Endometrium (tissue), 2 donors: ENCODE measurements around the gene FERMT3.

Source experiments
- FAIRE-seq: peaks from 2 replicates; lab custom pipeline; 2012; peaks lifted over from hg19 to GRCh38; lab: Jason Lieb, UNC
- donor health status: control.
- donor health status: control.

FERMT3 gene

GRCh38 chr11:64249563-64250414 lies 43.3 kb downstream of the FERMT3 start:
- no peak for FAIRE-seq

- no peak for FAIRE-seq
Observed at GRCh38 chr11:64250415-64251015, 44.0 kb downstream of the FERMT3 start.

- FAIRE-seq, result no peak
Observed at GRCh38 chr11:64251016-64251752, 44.7 kb downstream of the FERMT3 start, which contains the start of gene PLCB3. TSS of gene PLCB3 (plus strand) at chr11:64251530. CDS start at chr11:64251650, 120 bp downstream.

GRCh38 chr11:64251753-64252002 lies 45.2 kb downstream of the FERMT3 start:
- FAIRE-seq, result no peak

GRCh38 chr11:64252003-64252872 lies 45.7 kb downstream of the FERMT3 start:
- FAIRE-seq, result no peak

- no peak for FAIRE-seq
Observed at GRCh38 chr11:64253043-64253442, 46.5 kb downstream of the FERMT3 start.

GRCh38 chr11:64253481-64253880 lies 47.0 kb downstream of the FERMT3 start:
- no peak for FAIRE-seq

- FAIRE-seq, result no peak
Observed at GRCh38 chr11:64254326-64254725, 47.8 kb downstream of the FERMT3 start.

GRCh38 chr11:64255135-64256128 lies 48.9 kb downstream of the FERMT3 start:
- FAIRE-seq, result no peak

GRCh38 chr11:64256300-64256699 lies 49.8 kb downstream of the FERMT3 start:
- FAIRE-seq, result no peak

- no peak for FAIRE-seq
Observed at GRCh38 chr11:64258356-64258755, 51.8 kb downstream of the FERMT3 start.

GRCh38 chr11:64258946-64259532 lies 52.5 kb downstream of the FERMT3 start:
- no peak for FAIRE-seq

GRCh38 chr11:64259533-64260067 lies 53.1 kb downstream of the FERMT3 start:
- no peak for FAIRE-seq

GRCh38 chr11:64260147-64260708 lies 53.7 kb downstream of the FERMT3 start:
- no peak for FAIRE-seq

GRCh38 chr11:64261556-64262080 lies 55.1 kb downstream of the FERMT3 start:
- no peak for FAIRE-seq

- FAIRE-seq, result no peak
Observed at GRCh38 chr11:64262271-64263002, 55.9 kb downstream of the FERMT3 start.

GRCh38 chr11:64263021-64263946 lies 56.8 kb downstream of the FERMT3 start:
- FAIRE-seq, result no peak

GRCh38 chr11:64263947-64264317 lies 57.4 kb downstream of the FERMT3 start:
- FAIRE-seq, result no peak
